ENCODE results near the gene LRRC71. TPM values are rescaled to one million over a fixed set of nuclear protein-coding genes. Genes with fewer than 3 reads are reported as not detected.

LRRC71 gene
- total RNA-seq, 4 donors from 2014 or later: not detected

DNA sequence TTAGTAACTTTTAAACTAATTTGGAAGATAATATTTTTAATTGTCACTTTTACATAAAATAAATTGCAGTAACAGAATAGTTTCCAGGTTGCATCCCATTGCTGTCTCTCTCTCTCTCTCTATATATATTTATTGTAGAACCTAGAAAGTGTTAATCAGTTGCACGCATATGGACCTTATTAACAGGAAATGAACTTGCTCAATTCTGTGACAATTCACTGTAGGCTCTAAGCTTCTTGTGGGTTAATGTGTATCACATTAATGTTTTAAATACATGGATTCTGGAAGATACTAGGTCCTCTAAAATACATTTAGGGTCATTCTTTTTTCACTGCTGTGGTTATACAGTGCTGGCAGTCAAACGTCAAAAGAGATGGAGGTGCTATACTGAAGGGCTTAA lies 33.1 kb downstream of the LRRC71 start:
- WGBS: 76% methylated on average over 2 of the region's 2 CpGs
- Histone ChIP-seq H3K4me1 (no peaks in the 10 kb centered on the region), H3K27ac (no peak overlapping the region), H3K27me3 (no peaks in the 10 kb centered on the region), H3K9me3 (no peaks in the 10 kb centered on the region), H3K4me3 (no peak overlapping the region), H3K36me3 (peaks cover 93% of the 10 kb centered on the region)
- TF ChIP-seq, protein P1, sequence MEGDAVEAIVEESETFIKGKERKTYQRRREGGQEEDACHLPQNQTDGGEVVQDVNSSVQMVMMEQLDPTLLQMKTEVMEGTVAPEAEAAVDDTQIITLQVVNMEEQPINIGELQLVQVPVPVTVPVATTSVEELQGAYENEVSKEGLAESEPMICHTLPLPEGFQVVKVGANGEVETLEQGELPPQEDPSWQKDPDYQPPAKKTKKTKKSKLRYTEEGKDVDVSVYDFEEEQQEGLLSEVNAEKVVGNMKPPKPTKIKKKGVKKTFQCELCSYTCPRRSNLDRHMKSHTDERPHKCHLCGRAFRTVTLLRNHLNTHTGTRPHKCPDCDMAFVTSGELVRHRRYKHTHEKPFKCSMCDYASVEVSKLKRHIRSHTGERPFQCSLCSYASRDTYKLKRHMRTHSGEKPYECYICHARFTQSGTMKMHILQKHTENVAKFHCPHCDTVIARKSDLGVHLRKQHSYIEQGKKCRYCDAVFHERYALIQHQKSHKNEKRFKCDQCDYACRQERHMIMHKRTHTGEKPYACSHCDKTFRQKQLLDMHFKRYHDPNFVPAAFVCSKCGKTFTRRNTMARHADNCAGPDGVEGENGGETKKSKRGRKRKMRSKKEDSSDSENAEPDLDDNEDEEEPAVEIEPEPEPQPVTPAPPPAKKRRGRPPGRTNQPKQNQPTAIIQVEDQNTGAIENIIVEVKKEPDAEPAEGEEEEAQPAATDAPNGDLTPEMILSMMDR (IDR thresholded peaks at IDR 0.05): no peak
- TF ChIP-seq POLR2A (IDR thresholded peaks at IDR 0.05) (no peak), EP300 (IDR thresholded peaks at IDR 0.05) (no peak), POLR2AphosphoS5 (IDR thresholded peaks at IDR 0.05) (no peak)
- DNase-seq (ENCODE audit: low spot score in 2 of 2): no peak

DNA sequence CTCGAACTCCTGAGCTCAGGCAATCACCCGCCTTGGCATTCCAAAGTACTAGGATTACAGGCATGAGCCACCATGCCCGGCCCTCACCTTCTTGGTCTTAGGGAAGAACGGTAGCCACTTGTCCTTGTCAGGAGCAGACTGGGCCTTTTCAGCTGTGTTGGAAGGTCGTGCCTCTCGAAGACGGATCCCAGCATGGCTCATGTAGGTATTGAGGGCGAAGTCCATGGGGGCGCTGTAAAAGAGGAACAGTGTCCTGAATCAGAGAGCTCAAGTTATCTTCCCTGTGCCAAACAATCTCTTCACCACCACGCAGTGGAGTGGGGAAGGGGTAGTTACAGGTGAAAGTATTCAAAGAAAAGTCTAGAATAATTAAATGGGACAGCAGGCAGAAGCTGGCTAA lies 35.9 kb downstream of the LRRC71 start:
- H3K36me3 ChIP-seq: peaks cover 93% of the 10 kb centered on the region
- TF ChIP-seq POLR2AphosphoS5 (IDR thresholded peaks at IDR 0.05) (no peak), POLR2A (IDR thresholded peaks at IDR 0.05) (no peak), EP300 (IDR thresholded peaks at IDR 0.05) (no peak)
- H3K27me3 ChIP-seq: no peaks in the 10 kb centered on the region
- WGBS: 94% methylated on average over 10 of the region's 10 CpGs
- no peaks in the 10 kb centered on the region for H3K9me3 ChIP-seq
- H3K27ac ChIP-seq: no peak overlapping the region
- H3K4me1 ChIP-seq: no peaks in the 10 kb centered on the region
- H3K4me3 ChIP-seq: no peak overlapping the region
- no peak for DNase-seq (ENCODE audit: low spot score in 2 of 2)

DNA sequence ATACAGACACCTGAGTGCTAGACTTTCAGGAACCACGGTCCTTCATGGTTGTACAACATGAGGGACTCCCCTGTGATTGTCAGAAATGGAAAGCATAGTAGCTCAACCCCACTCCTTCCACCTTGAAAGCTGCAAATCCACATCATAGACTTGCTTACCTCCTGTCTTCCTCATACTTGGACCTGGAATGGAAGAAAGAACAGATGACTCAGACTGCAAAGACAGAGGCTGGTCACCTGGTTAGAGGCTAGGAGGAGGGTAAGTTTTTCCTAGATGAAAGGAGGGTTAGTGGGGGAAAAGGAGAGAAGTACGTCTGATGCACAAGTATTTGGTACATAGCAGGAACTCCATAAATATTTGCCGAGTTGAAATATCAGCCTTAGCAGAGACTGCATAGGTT lies 37.2 kb downstream of the LRRC71 start:
- Histone ChIP-seq H3K27ac (no peak overlapping the region), H3K4me3 (no peak overlapping the region), H3K36me3 (peaks cover 93% of the 10 kb centered on the region), H3K27me3 (no peaks in the 10 kb centered on the region), H3K9me3 (no peaks in the 10 kb centered on the region), H3K4me1 (no peaks in the 10 kb centered on the region)
- TF ChIP-seq POLR2A (IDR thresholded peaks at IDR 0.05): no peak
- TF ChIP-seq, protein P1 (IDR thresholded peaks at IDR 0.05): no peak
- no peak for TF ChIP-seq POLR2AphosphoS5 (IDR thresholded peaks at IDR 0.05)
- TF ChIP-seq EP300 (IDR thresholded peaks at IDR 0.05): no peak
- DNase-seq (ENCODE audit: low spot score in 2 of 2): no peak
- 89% methylated on average over 3 of the region's 3 CpGs for WGBS

DNA sequence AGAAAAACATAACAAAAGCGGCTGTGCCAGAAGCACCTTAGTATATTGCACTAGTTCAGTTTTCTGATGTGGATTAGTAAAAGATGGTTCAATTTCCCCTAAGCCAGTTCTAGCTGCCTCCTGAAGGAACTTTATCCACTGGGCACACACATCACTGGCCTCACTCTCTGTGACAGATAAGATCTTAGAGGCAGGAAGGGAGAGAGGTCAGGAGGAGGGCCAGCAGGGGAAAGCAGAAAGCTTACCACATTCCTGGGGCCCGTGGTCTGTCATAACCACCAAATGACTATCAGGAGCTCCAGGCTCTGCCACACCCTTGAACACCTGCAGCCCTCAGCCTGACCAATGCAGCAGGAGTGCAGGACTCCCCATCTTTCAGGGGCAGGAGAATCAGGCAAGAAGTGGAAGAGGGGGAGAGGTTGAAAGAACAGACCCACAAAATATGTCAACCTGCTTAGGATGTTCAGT lies 37.8 kb downstream of the LRRC71 start:
- no peaks in the 10 kb centered on the region for H3K9me3 ChIP-seq
- H3K27ac ChIP-seq: no peak overlapping the region
- TF ChIP-seq POLR2A (IDR thresholded peaks at IDR 0.05) (no peak), POLR2AphosphoS5 (IDR thresholded peaks at IDR 0.05) (no peak), EP300 (IDR thresholded peaks at IDR 0.05) (no peak)
- TF ChIP-seq, protein P1 (IDR thresholded peaks at IDR 0.05): no peak
- H3K36me3 ChIP-seq: peaks cover 93% of the 10 kb centered on the region
- no peak for DNase-seq (ENCODE audit: low spot score in 2 of 2)
- H3K27me3 ChIP-seq: no peaks in the 10 kb centered on the region
- H3K4me1 ChIP-seq: no peaks in the 10 kb centered on the region
- 68% methylated on average over 2 of the region's 2 CpGs for WGBS
- no peak overlapping the region for H3K4me3 ChIP-seq

DNA sequence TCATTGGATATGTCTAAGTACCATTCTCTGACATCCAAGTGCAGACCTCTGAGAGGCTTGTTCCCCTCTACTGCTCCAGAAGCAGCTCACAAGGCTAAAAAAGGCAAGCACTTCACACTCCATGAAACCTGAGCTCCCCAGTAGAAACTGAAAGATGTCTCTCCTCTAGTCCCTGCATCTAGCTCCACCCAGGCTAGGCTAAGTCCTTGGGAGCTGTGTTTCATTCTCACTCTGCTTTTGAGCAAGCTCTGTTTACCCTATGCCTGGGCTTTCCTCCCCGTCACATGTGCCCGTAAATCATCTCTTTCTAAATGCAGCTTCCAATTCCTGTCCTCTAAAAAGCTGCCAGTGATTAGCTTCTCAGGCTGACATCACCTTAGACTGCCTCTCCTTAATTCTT lies 39.0 kb downstream of the LRRC71 start:
- peaks cover 92% of the 10 kb centered on the region for H3K36me3 ChIP-seq

More for the DNA sequence above, 39.0 kb downstream of the LRRC71 start:
- TF ChIP-seq POLR2A (IDR thresholded peaks at IDR 0.05): no peak
- no peak for TF ChIP-seq POLR2AphosphoS5 (IDR thresholded peaks at IDR 0.05)
- TF ChIP-seq, protein P1 (IDR thresholded peaks at IDR 0.05): no peak
- TF ChIP-seq EP300 (IDR thresholded peaks at IDR 0.05): no peak
- H3K4me3 ChIP-seq: no peak overlapping the region
- 84% methylated on average over 2 of the region's 2 CpGs for WGBS
- no peaks in the 10 kb centered on the region for H3K4me1 ChIP-seq
- H3K9me3 ChIP-seq: no peaks in the 10 kb centered on the region
- no peaks in the 10 kb centered on the region for H3K27me3 ChIP-seq
- no peak overlapping the region for H3K27ac ChIP-seq
- DNase-seq (ENCODE audit: low spot score in 2 of 2): no peak
